HepG2 (cell line): ENCODE results near the gene ZSCAN31. TPM values are rescaled to one million over a fixed set of nuclear protein-coding genes. Genes with fewer than 3 reads are reported as not detected.

Experiments
- ATAC-seq: fragments of 200-7000 bp; cut with Tn5 transposase; 3 replicates; pipeline ENCODE4 v1.9.1; 2020; ENCODE audit warnings: mild to moderate bottlenecking, moderate library complexity
- BruUV-seq: library from RNA; stranded (reverse); fragments of 400-500 nt; replicated peaks from 2 replicates; lab custom pipeline; 2021; lab: Mats Ljungman, UMichigan
- CTCF ChIA-PET: fragments of 300-600 bp; formaldehyde crosslinking; extraction: SDS; loops from one replicate; lab custom pipeline; 2021; ENCODE audit warnings: low total read pairs, inconsistent platforms, low intra/inter-chr PET ratio; lab: Yijun Ruan, JAX
- POLR2A ChIA-PET: fragments of 350-600 bp; sonication (Branson Sonifier 250); formaldehyde crosslinking; loops from one replicate; lab custom pipeline; 2020; ENCODE audit warnings: antibody characterized with exemption, inconsistent platforms; lab: Yijun Ruan, JAX
- DNase-seq: peaks from one replicate; pipeline ENCODE4 v3.0.0-alpha.2; 2015; ENCODE audit warnings: low spot score
- FAIRE-seq: peaks from 3 replicates; lab custom pipeline; 2011; peaks lifted over from hg19 to GRCh38; lab: Jason Lieb, UNC
- H2AFZ ChIP-seq: one replicate; pipeline ENCODE4 v1.6.1; 2011; ENCODE audit warnings: low read length, inconsistent platforms
- H3K27ac ChIP-seq: fragments of 300-600 bp; 3 replicates; pipeline ENCODE4 v1.8.0; 2011; ENCODE audit warnings: mixed run types, mild to moderate bottlenecking, mixed read lengths, low read length, inconsistent platforms; ENCODE audit not compliant: insufficient read depth; ENCODE audit errors: extremely low read length
- H3K27me3 ChIP-seq, 2 experiments: fragments of 200-600 bp in 1 of 2; 2 replicates in 1 of 2; 3 replicates in 1 of 2; pipeline versions ENCODE4 v1.6.0 to v1.8.0; 2011; ENCODE audit warnings: low read length in 2 of 2, mild to moderate bottlenecking in 2 of 2, moderate library complexity in 2 of 2, inconsistent platforms in 1 of 2; ENCODE audit not compliant: insufficient read depth in 2 of 2, control insufficient read depth in 1 of 2
- H3K36me3 ChIP-seq, 2 experiments: fragments of 200-600 bp in 1 of 2; replicated peaks in 1 of 2; 2 replicates in 1 of 2; 3 replicates in 1 of 2; pipeline versions ENCODE4 v1.5.1 to v1.8.0; 2011; ENCODE audit warnings: low read length in 2 of 2, inconsistent platforms in 1 of 2; ENCODE audit not compliant: insufficient read depth in 2 of 2, control insufficient read depth in 1 of 2
- H3K4me1 ChIP-seq: 2 replicates; pipeline ENCODE4 v1.5.1; 2012; ENCODE audit warnings: low read length, inconsistent platforms; ENCODE audit not compliant: insufficient read depth
- H3K4me2 ChIP-seq: 2 replicates; pipeline ENCODE4 v1.6.0; 2011; ENCODE audit warnings: low read depth, low read length, inconsistent platforms
- H3K4me3 ChIP-seq, 3 experiments: fragments of 200-600 bp in 1 of 3; sonication (generic), shearing (Covaris generic) in 1 of 3; replicated peaks in 1 of 3; 2 replicates each; pipeline ENCODE4 v1.5.1; 2011 to 2016; ENCODE audit warnings: low read length in 3 of 3, inconsistent platforms in 2 of 3, low read depth in 2 of 3, mild to moderate bottlenecking in 2 of 3, control low read depth in 1 of 3, mixed read lengths in 1 of 3; ENCODE audit not compliant: insufficient read depth in 1 of 3
- H3K79me2 ChIP-seq: one replicate; pipeline ENCODE4 v1.6.1; 2011; ENCODE audit warnings: low read length, inconsistent platforms; ENCODE audit not compliant: insufficient read depth
- H3K9ac ChIP-seq: 2 replicates; pipeline ENCODE4 v1.6.0; 2011; ENCODE audit warnings: mild to moderate bottlenecking, low read depth, low read length, inconsistent platforms; ENCODE audit not compliant: insufficient read depth
- H3K9me3 ChIP-seq: 2 replicates; pipeline ENCODE4 v1.5.1; 2012; ENCODE audit warnings: mild to moderate bottlenecking, low read length
- H4K20me1 ChIP-seq: 2 replicates; pipeline ENCODE4 v1.6.0; 2011; ENCODE audit warnings: inconsistent platforms, mild to moderate bottlenecking, low read length, moderate library complexity; ENCODE audit not compliant: insufficient read depth
- ERF ChIP-seq: IDR thresholded peaks from 2 replicates; pipeline ENCODE4 v1.6.1; 2018; ENCODE audit warnings: missing biosample characterization, missing genetic modification reagents
- KDM1A ChIP-seq: IDR thresholded peaks from 2 replicates; pipeline ENCODE4 v1.6.1; 2016; ENCODE audit warnings: missing compliant biosample characterization
- MEF2D ChIP-seq: sonication (generic); formaldehyde crosslinking; IDR thresholded peaks from 2 replicates; pipeline ENCODE4 v1.5.1; 2020; ENCODE audit warnings: mild to moderate bottlenecking, missing genetic modification reagents
- MEIS1 ChIP-seq: sonication (generic); formaldehyde crosslinking; IDR thresholded peaks from 2 replicates; pipeline ENCODE4 v1.9.0; 2021; ENCODE audit warnings: mild to moderate bottlenecking, missing genetic modification reagents, moderate library complexity, borderline replicate concordance
- MIER3 ChIP-seq: IDR thresholded peaks from 2 replicates; pipeline ENCODE4 v1.6.1; 2016; ENCODE audit warnings: missing compliant biosample characterization, borderline replicate concordance
- NFYC ChIP-seq: IDR thresholded peaks from 2 replicates; pipeline ENCODE4 v1.6.1; 2016; ENCODE audit warnings: missing genetic modification reagents, missing compliant biosample characterization
- ONECUT2 ChIP-seq: sonication (generic); formaldehyde crosslinking; IDR thresholded peaks from 2 replicates; pipeline ENCODE4 v1.4.0; 2020; ENCODE audit warnings: missing genetic modification reagents
- PITX1 ChIP-seq: sonication (generic); formaldehyde crosslinking; IDR thresholded peaks from 2 replicates; pipeline ENCODE4 v1.5.1; 2020; ENCODE audit warnings: mild to moderate bottlenecking, missing genetic modification reagents
- PREB ChIP-seq: sonication (generic); formaldehyde crosslinking; IDR thresholded peaks from 2 replicates; pipeline ENCODE4 v1.4.0; 2020; ENCODE audit warnings: missing genetic modification reagents
- SSRP1 ChIP-seq: IDR thresholded peaks from 2 replicates; pipeline ENCODE4 v1.6.1; 2016; ENCODE audit warnings: control low read depth
- THYN1 ChIP-seq: sonication (generic); formaldehyde crosslinking; IDR thresholded peaks from 2 replicates; pipeline ENCODE4 v1.8.1; 2023; ENCODE audit warnings: low read depth, mild to moderate bottlenecking, moderate library complexity, missing genetic modification reagents, borderline replicate concordance
- ZFP36L2 ChIP-seq: sonication (generic); formaldehyde crosslinking; IDR thresholded peaks from 2 replicates; pipeline ENCODE4 v1.4.0; 2020; ENCODE audit warnings: missing genetic modification reagents
- ZNF446 ChIP-seq: sonication (generic); formaldehyde crosslinking; IDR thresholded peaks from 2 replicates; pipeline ENCODE4 v1.5.0; 2020; ENCODE audit warnings: mild to moderate bottlenecking, missing genetic modification reagents
- ZNF747 ChIP-seq: sonication (generic); formaldehyde crosslinking; IDR thresholded peaks from 2 replicates; pipeline ENCODE4 v1.8.1; 2023; ENCODE audit warnings: missing genetic modification reagents, mild to moderate bottlenecking, borderline replicate concordance
- ZNF790 ChIP-seq: sonication (generic); formaldehyde crosslinking; IDR thresholded peaks from 2 replicates; pipeline ENCODE4 v1.8.0; 2022; ENCODE audit warnings: missing genetic modification reagents, mild to moderate bottlenecking, borderline replicate concordance
- ZNF816 ChIP-seq: sonication (generic); formaldehyde crosslinking; IDR thresholded peaks from 2 replicates; pipeline ENCODE4 v1.8.0; 2022; ENCODE audit warnings: missing genetic modification reagents, mild to moderate bottlenecking, borderline replicate concordance
- WGBS: methylation state at CpG from one replicate; pipeline ENCODE4 v1.1.6; 2017; ENCODE audit warnings: low lambda C conversion rate; 5-methylcytosine and 5-hydroxymethylcytosine counted together
- in situ Hi-C: cut with HindIII; loops from 2 replicates; pipeline ENCODE4 v1.10.0; 2017; ENCODE audit warnings: low pct_unique_long_range_greater_than_20kb; ENCODE audit not compliant: extremely low pct_ligation_motif_present
- intact Hi-C: fragments of 100-400 bp; cut with micrococcal nuclease; formaldehyde crosslinking; loops from one replicate; pipeline ENCODE4 v1.10.0; 2022; ENCODE audit not compliant: unreplicated experiment
- polyA plus RNA-seq, 8 experiments: library from polyadenylated mRNA; depleted of rRNA in 3 of 8; stranded (reverse) in 7 of 8; unstranded in 1 of 8; fragments of >200 nt; fragmentation: Illumina TruSeq in 4 of 8; extraction: Trizol in 4 of 8; gene quantifications; 2 replicates each; pipeline versions ENCODE4 v1.2.1 to v1.2.3, GENCODE V29; 2011 to 2016; ENCODE audit warnings: low read depth in 4 of 8, missing spikeins in 1 of 8, mixed read lengths in 1 of 8; ENCODE audit not compliant: insufficient read depth in 1 of 8
- total RNA-seq, 5 experiments: library from RNA; depleted of rRNA; stranded (reverse); fragments of >200 nt; fragmentation: Illumina TruSeq; extraction: Trizol; gene quantifications; 2 replicates each; pipeline ENCODE4 v1.2.3, GENCODE V29; 2016; ENCODE audit warnings: low read depth in 1 of 5

The ZSCAN31 gene
- total and polyA plus RNA-seq, 2 of the 13 experiments (the other 11 are each of a cell fraction or from before 2014, with no cell fraction given): 5.3 to 6.2 TPM

- intact Hi-C loops: no loop called here
- POLR2A ChIA-PET: interaction anchor here (2.0 kb wide), 1 partner anchor 73 kb away, joined by 5 read pairs; the partner anchor contains the start of gene ZSCAN26
- DNase-seq: no peak
- H3K27ac ChIP-seq: no peak overlapping the region
- 24% methylated on average over 1 of the region's 1 CpG for WGBS
- H3K4me1 ChIP-seq: peaks cover 27% of the 10 kb centered on the region
- H3K9me3 ChIP-seq: peaks cover 8% of the 10 kb centered on the region
- ATAC-seq: no peak
- H3K36me3 ChIP-seq: no peaks in the 10 kb centered on the region
- no peaks in the 10 kb centered on the region for H4K20me1 ChIP-seq
- no peak overlapping the region for H3K4me3 ChIP-seq
- no peak overlapping the region for H3K9ac ChIP-seq
- H3K4me2 ChIP-seq: no peak overlapping the region
- in situ Hi-C loops: no loop called here
- H2AFZ ChIP-seq: no peak overlapping the region
- no peak for FAIRE-seq
- no TSS peak for BruUV-seq
- H3K27me3 ChIP-seq: no peaks in the 10 kb centered on the region; a peak in 1 of 5 replicates
- CTCF ChIA-PET: no interaction called here
- no peak for TF ChIP-seq ERF (CRISPR knock-in tag)
- no peak for TF ChIP-seq ONECUT2
- no peak for TF ChIP-seq ZNF747 (CRISPR knock-in tag)
- TF ChIP-seq PITX1 (CRISPR knock-in tag): no peak
- no peak for TF ChIP-seq ZNF790 (CRISPR knock-in tag)
- TF ChIP-seq MEIS1 (CRISPR knock-in tag): no peak
- no peak for TF ChIP-seq NFYC (CRISPR knock-in tag)
- H3K79me2 ChIP-seq: peaks cover 9% of the 10 kb centered on the region
Observed at GRCh38 chr6:28340310-28341095, 4.6 kb upstream of the ZSCAN31 start.

- ChIA-PET POLR2A (interaction anchor here (0.7 to 4.9 kb wide), 12 partner anchors 8 to 232 kb away, joined by 3 to 108 read pairs (median 16); partner anchors contain the start of genes ZKSCAN3, ZKSCAN4, ZKSCAN8 and ZSCAN26), CTCF (no interaction called here)
- H3K9ac ChIP-seq: peak overlapping the region; percentile 88; the same call in 1 of the 2 replicates
- BruUV-seq: no TSS peak
- ATAC-seq: no peak
- peaks cover 25% of the 10 kb centered on the region for H3K4me1 ChIP-seq
- no peaks in the 10 kb centered on the region for H4K20me1 ChIP-seq
- no peaks in the 10 kb centered on the region for H3K36me3 ChIP-seq
- 0 out of 2 replicates have a peak, but pooled peaks have one; percentile 8 for TF ChIP-seq MEF2D (CRISPR knock-in tag)
- no peak for TF ChIP-seq MIER3 (CRISPR knock-in tag)
- TF ChIP-seq ZFP36L2 (CRISPR knock-in tag): no peak
- no peak for TF ChIP-seq ZNF446 (CRISPR knock-in tag)
- no peak for TF ChIP-seq PREB
- no peak for TF ChIP-seq SSRP1 (CRISPR knock-in tag)
- 0 out of 2 replicates have a peak, but pooled peaks have one; percentile 15 for TF ChIP-seq ZNF816 (CRISPR knock-in tag)
- TF ChIP-seq KDM1A (CRISPR knock-in tag): no peak
- no peak for TF ChIP-seq THYN1 (CRISPR knock-in tag)
- H3K9me3 ChIP-seq: peaks cover 8% of the 10 kb centered on the region
- peak overlapping the region; percentile 78 to 94 (median 80) for H3K4me3 ChIP-seq
- in situ Hi-C loops: no loop called here
- H2AFZ ChIP-seq: peak overlapping the region; percentile 9
- no peaks in the 10 kb centered on the region; a peak in 1 of 5 replicates for H3K27me3 ChIP-seq
- intact Hi-C loops: no loop called here
- H3K4me2 ChIP-seq: peak overlapping the region; percentile 87
- no peak overlapping the region for H3K27ac ChIP-seq
- H3K79me2 ChIP-seq: peaks cover 9% of the 10 kb centered on the region
- DNase-seq: no peak
- FAIRE-seq: no peak
Observed at GRCh38 chr6:28337121-28337520, 1.2 kb upstream of the ZSCAN31 start.
